Measurements from ENCODE around the gene TEX29.

- no peak for TF ChIP-seq CTCF (IDR thresholded peaks at IDR 0.05; ENCODE audit: low read length)
- no peak for TF ChIP-seq EZH2 (optimal IDR thresholded peaks at IDR 0.05; ENCODE audit: low read depth, low read length)
Observed at GRCh38 chr13:111278258-111278657, 42.2 kb upstream of the TEX29 start.

Measured in MM.1S (cell line).